Measurements from ENCODE around the gene CCDC60. TPM values are rescaled to one million over a fixed set of nuclear protein-coding genes. Genes with fewer than 3 reads are reported as not detected.

CCDC60 gene
- total and polyA plus RNA-seq, 2 donors from 2014 or later = not detected

DNA sequence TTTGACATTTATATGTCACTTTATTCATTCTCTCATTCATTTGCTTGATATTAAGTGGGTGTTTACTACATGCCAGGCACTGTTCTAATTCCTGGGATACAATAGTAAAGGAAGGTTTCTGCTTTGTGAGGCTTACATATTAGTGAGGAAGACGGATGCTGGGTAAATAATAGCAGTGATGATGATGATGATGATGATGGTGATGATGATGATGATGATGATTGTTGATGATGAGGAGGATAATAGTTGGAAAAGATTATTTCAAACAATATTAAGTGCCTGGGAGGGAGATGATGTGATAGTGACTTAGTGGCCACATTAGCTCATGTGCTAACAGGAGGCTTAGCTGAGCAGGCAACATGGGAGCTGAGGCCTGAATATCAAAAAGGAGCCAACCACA is 239.7 kb downstream of the CCDC60 start:
- H3K27me3 ChIP-seq (ENCODE audit: control insufficient read depth, insufficient read depth, low read length) = no peaks in the 10 kb centered on the region
- H3K9ac ChIP-seq (ENCODE audit: low read length in 3 of 3) = no peak overlapping the region
- DNase-seq = no peak
- FAIRE-seq = no peak
- no peak overlapping the region for H3K4me3 ChIP-seq (ENCODE audit: low read length in 3 of 3)
- TF ChIP-seq, protein P1, sequence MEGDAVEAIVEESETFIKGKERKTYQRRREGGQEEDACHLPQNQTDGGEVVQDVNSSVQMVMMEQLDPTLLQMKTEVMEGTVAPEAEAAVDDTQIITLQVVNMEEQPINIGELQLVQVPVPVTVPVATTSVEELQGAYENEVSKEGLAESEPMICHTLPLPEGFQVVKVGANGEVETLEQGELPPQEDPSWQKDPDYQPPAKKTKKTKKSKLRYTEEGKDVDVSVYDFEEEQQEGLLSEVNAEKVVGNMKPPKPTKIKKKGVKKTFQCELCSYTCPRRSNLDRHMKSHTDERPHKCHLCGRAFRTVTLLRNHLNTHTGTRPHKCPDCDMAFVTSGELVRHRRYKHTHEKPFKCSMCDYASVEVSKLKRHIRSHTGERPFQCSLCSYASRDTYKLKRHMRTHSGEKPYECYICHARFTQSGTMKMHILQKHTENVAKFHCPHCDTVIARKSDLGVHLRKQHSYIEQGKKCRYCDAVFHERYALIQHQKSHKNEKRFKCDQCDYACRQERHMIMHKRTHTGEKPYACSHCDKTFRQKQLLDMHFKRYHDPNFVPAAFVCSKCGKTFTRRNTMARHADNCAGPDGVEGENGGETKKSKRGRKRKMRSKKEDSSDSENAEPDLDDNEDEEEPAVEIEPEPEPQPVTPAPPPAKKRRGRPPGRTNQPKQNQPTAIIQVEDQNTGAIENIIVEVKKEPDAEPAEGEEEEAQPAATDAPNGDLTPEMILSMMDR (IDR thresholded peaks at IDR 0.05; ENCODE audit: borderline replicate concordance, extremely low read depth, insufficient read depth) = no peak
- H3K27ac ChIP-seq (ENCODE audit: low read depth in 2 of 2, low read length in 2 of 2) = no peak overlapping the region
- intact Hi-C loops (cut with DNase I) = no loop called here
- no peaks in the 10 kb centered on the region for H3K4me1 ChIP-seq (ENCODE audit: control insufficient read depth in 2 of 3, insufficient read depth in 2 of 3, low read depth in 1 of 3, low read length in 3 of 3)
- no peaks in the 10 kb centered on the region for H3K9me3 ChIP-seq (ENCODE audit: control insufficient read depth in 2 of 3, insufficient read depth in 1 of 3, low read length in 3 of 3)
- H3K36me3 ChIP-seq (ENCODE audit: control insufficient read depth in 2 of 3, insufficient read depth in 3 of 3, low read length in 3 of 3) = no peaks in the 10 kb centered on the region

DNA sequence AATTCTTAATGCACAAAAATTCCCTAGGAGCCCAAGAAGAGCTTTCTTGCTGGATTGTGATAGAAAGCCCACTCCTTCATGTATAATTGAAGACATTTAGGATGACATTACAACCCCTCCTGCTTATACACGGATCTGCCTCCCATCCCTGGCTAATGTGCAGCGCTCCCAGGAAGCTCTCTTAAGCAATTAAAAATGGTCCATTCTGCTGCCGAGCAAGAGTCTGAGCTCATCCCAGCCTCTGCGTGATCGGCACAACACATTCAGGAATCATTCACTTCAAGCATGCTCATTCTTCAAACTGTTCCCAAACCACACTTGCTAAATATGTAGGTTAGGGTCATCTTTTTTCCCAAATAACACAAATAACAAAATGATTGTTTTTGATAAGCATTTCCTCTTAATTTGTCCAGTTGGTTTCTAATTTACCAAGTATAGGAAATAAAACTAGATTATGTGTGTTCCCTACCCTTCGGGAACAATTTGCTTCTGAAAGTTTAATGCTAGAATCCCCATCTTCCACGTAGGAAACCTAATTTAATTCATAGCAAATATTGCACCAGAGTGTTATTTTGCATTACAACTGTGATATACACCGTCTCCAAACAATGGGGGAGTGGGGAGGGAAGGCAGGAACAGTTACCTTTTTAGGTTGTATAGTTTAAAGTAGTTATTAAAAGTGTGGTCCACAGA is 241.7 kb downstream of the CCDC60 start:
- FAIRE-seq (no peak), DNase-seq (no peak)
- no peaks in the 10 kb centered on the region for H3K27me3 ChIP-seq (ENCODE audit: control insufficient read depth, insufficient read depth, low read length)
- TF ChIP-seq, protein P1 (IDR thresholded peaks at IDR 0.05; ENCODE audit: borderline replicate concordance, extremely low read depth, insufficient read depth) = no peak
- H3K36me3 ChIP-seq (ENCODE audit: control insufficient read depth in 2 of 3, insufficient read depth in 3 of 3, low read length in 3 of 3) = no peaks in the 10 kb centered on the region
- no peak overlapping the region for H3K9ac ChIP-seq (ENCODE audit: low read length in 3 of 3)
- H3K4me1 ChIP-seq (ENCODE audit: control insufficient read depth in 2 of 3, insufficient read depth in 2 of 3, low read depth in 1 of 3, low read length in 3 of 3) = no peaks in the 10 kb centered on the region
- no peak overlapping the region for H3K4me3 ChIP-seq (ENCODE audit: low read length in 3 of 3)
- no peak overlapping the region for H3K27ac ChIP-seq (ENCODE audit: low read depth in 2 of 2, low read length in 2 of 2)
- no peaks in the 10 kb centered on the region for H3K9me3 ChIP-seq (ENCODE audit: control insufficient read depth in 2 of 3, insufficient read depth in 1 of 3, low read length in 3 of 3)
- intact Hi-C loops (cut with DNase I) = no loop called here

DNA sequence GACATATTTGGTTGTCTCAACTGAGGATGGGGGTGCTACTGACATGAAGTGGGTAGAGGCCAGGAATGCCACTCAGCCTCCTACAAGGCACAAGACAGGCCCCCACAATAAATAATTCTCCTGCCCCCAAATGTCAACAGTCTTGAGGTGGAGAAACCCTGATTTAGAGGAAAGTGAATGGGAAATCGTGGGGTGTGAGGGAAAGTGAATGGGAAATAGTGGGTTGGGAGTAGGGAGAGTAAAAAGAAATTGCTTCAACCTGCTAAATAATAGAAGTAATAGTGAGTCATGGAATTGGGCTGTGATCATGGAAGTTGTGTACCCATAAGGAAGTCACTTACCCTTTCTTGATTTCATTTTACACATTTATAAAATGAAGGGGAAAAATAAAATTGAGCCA is 242.4 kb downstream of the CCDC60 start:
- no peak for FAIRE-seq
- H3K27ac ChIP-seq (ENCODE audit: low read depth in 2 of 2, low read length in 2 of 2) = no peak overlapping the region
- TF ChIP-seq, protein P1 (IDR thresholded peaks at IDR 0.05; ENCODE audit: borderline replicate concordance, extremely low read depth, insufficient read depth) = no peak
- no peaks in the 10 kb centered on the region for H3K9me3 ChIP-seq (ENCODE audit: control insufficient read depth in 2 of 3, insufficient read depth in 1 of 3, low read length in 3 of 3)
- H3K4me3 ChIP-seq (ENCODE audit: low read length in 3 of 3) = no peak overlapping the region
- H3K36me3 ChIP-seq (ENCODE audit: control insufficient read depth in 2 of 3, insufficient read depth in 3 of 3, low read length in 3 of 3) = no peaks in the 10 kb centered on the region
- no peaks in the 10 kb centered on the region for H3K27me3 ChIP-seq (ENCODE audit: control insufficient read depth, insufficient read depth, low read length)
- intact Hi-C loops (cut with DNase I) = no loop called here
- H3K4me1 ChIP-seq (ENCODE audit: control insufficient read depth in 2 of 3, insufficient read depth in 2 of 3, low read depth in 1 of 3, low read length in 3 of 3) = no peaks in the 10 kb centered on the region
- no peak for DNase-seq
- no peak overlapping the region for H3K9ac ChIP-seq (ENCODE audit: low read length in 3 of 3)

DNA sequence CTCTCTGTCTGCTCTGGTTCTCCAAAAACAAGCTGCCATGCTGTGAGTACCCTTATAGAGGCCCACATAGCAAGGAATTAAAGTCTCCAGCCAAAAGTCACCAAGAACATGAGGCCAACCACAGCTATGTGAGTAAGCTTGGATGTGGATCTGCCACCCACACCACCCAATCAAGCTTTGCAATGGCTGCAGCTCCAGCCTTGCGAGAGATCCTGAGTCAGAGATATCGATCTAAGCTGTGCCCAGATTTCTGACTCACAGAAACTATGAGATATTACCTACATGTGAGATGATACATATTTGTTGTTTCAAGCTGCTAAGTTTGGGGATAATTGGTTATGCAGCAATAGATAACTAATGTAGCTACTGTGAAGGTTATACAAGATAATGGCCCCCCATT is 243.6 kb downstream of the CCDC60 start:
- intact Hi-C loops (cut with DNase I) = no loop called here
- H3K4me1 ChIP-seq (ENCODE audit: control insufficient read depth in 2 of 3, insufficient read depth in 2 of 3, low read depth in 1 of 3, low read length in 3 of 3) = no peaks in the 10 kb centered on the region
- H3K27me3 ChIP-seq (ENCODE audit: control insufficient read depth, insufficient read depth, low read length) = no peaks in the 10 kb centered on the region
- H3K36me3 ChIP-seq (ENCODE audit: control insufficient read depth in 2 of 3, insufficient read depth in 3 of 3, low read length in 3 of 3) = no peaks in the 10 kb centered on the region
- H3K9me3 ChIP-seq (ENCODE audit: control insufficient read depth in 2 of 3, insufficient read depth in 1 of 3, low read length in 3 of 3) = no peaks in the 10 kb centered on the region
- H3K27ac ChIP-seq (ENCODE audit: low read depth in 2 of 2, low read length in 2 of 2) = no peak overlapping the region
- TF ChIP-seq, protein P1 (IDR thresholded peaks at IDR 0.05; ENCODE audit: borderline replicate concordance, extremely low read depth, insufficient read depth) = no peak
- no peak for FAIRE-seq
- no peak for DNase-seq
- no peak overlapping the region for H3K4me3 ChIP-seq (ENCODE audit: low read length in 3 of 3)
- H3K9ac ChIP-seq (ENCODE audit: low read length in 3 of 3) = no peak overlapping the region

All from kidney (tissue), 14 donors.